Tibial nerve (tissue), 3 donors: Measurements from ENCODE around the gene CCIN.

Experiments
- CTCF ChIP-seq, 5 experiments: fragments of 200-600 bp in 3 of 5; fragments of 450-650 bp in 2 of 5; sonication (generic) in 3 of 5; IDR thresholded peaks; one replicate each; pipeline ENCODE4 v1.5.1; 2016 to 2019; ENCODE audit warnings: antibody characterized with exemption in 5 of 5, mild to moderate bottlenecking in 3 of 5, moderate library complexity in 2 of 5
- POLR2A ChIP-seq, 2 donors: fragments of 450-650 bp; IDR thresholded peaks; one replicate each; pipeline ENCODE4 v1.6.1; 2017; ENCODE audit warnings: antibody characterized with exemption in 2 of 2, mild to moderate bottlenecking in 2 of 2, moderate library complexity in 2 of 2

- TF ChIP-seq CTCF (IDR thresholded peaks at IDR 0.05): no peak
- no peak for TF ChIP-seq POLR2A (IDR thresholded peaks at IDR 0.05)
Measured at GRCh38 chr9:36163786-36164170, 5.4 kb upstream of the CCIN start.
